Fibroblast of gingiva (primary cell): ENCODE data around the gene PSTPIP2.

Experiments
- DNase-seq: peaks from one replicate; pipeline ENCODE4 v3.0.0-alpha.2; 2011; ENCODE audit warnings: low read depth

The PSTPIP2 gene

DNA sequence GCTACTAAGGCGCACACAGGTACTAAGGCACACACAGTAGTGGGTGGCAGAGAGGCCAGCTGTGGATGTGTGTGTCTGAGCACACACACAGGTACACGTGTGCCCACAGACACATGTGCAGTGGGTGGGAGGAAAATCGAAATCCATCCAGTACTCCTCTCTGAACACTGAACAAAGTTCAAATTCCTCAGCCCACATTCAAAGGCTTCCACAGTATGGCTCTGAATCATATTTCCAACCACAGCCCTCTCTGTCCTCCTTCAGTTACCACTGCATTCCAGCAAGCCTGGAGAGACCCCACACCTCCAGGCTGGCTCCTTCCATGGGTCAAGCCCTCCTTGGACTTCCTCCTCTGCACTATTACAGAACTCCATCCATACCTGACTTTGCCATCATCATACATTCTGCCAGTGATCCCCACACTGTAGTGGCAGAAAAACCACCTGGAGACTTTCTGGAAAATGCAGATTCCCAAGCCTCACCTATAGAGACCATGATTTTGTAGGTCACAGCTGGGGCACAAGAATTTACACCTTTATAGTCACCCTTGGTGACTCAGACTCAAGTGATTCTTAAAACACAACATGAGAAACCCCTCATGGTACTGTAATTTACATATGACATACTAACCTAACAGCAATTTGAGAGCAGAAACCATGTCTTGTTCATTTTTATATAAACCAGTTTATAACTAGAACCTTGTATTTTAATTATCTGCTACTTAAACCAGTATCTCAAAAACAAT is 136.3 kb downstream of the PSTPIP2 start:
- peak; percentile 24 for DNase-seq
